Central memory CD8-positive, alpha-beta T cell (primary cell): ENCODE results near the gene PHACTR1.
"Not testable (repeated sequence)": the region's sequence is repeated elsewhere in the genome, so short reads cannot be mapped to it uniquely, and the experiment has no call there.

Source experiments
- ATAC-seq: fragments of 150-1000 bp; cut with Tn5 transposase; replicated peaks from 2 replicates; pipeline ENCODE4 v1.10.0; 2022; ENCODE audit warnings: mild to moderate bottlenecking, moderate FRiP score, moderate number of reproducible peaks; ENCODE audit not compliant: poor library complexity, severe bottlenecking; ENCODE audit errors: extremely low read depth
- DNase-seq, 2 donors: peaks; one replicate each; pipeline ENCODE4 v3.0.0; 2021; ENCODE audit warnings: low spot score in 2 of 2
- H3K27ac Mint-ChIP-seq: one replicate; pipeline ENCODE4 v1.8.0; 2022; ENCODE audit warnings: low read depth, mild to moderate bottlenecking, moderate library complexity, mixed read lengths
- H3K27me3 Mint-ChIP-seq: one replicate; pipeline ENCODE4 v1.8.0; 2022; ENCODE audit warnings: mixed read lengths
- H3K36me3 Mint-ChIP-seq: one replicate; pipeline ENCODE4 v1.8.0; 2022; ENCODE audit warnings: mild to moderate bottlenecking, moderate library complexity, mixed read lengths; ENCODE audit not compliant: insufficient read depth
- H3K4me1 Mint-ChIP-seq: one replicate; pipeline ENCODE4 v1.8.0; 2022; ENCODE audit warnings: mixed read lengths
- H3K4me3 Mint-ChIP-seq: one replicate; pipeline ENCODE4 v1.8.0; 2022; ENCODE audit warnings: mild to moderate bottlenecking, moderate library complexity, mixed read lengths
- H3K9me3 Mint-ChIP-seq: one replicate; pipeline ENCODE4 v1.8.0; 2022; ENCODE audit warnings: mixed read lengths

PHACTR1 gene

GRCh38 chr6:13242178-13242577 is 525.6 kb downstream of the PHACTR1 start:
- Mint-ChIP-seq H3K4me3 (no peak overlapping the region), H3K27ac (no peak overlapping the region), H3K27me3 (peaks cover 62% of the 10 kb centered on the region), H3K4me1 (no peaks in the 10 kb centered on the region), H3K36me3 (no peaks in the 10 kb centered on the region), H3K9me3 (peaks cover 6% of the 10 kb centered on the region)
- ATAC-seq: no peak
- no peak for DNase-seq

- H3K27me3 Mint-ChIP-seq: peaks cover 62% of the 10 kb centered on the region
- H3K4me3 Mint-ChIP-seq: no peak overlapping the region
- H3K36me3 Mint-ChIP-seq: no peaks in the 10 kb centered on the region
- H3K9me3 Mint-ChIP-seq: peaks cover 6% of the 10 kb centered on the region
- DNase-seq (no peak), ATAC-seq (no peak)
- H3K27ac Mint-ChIP-seq: no peak overlapping the region
- H3K4me1 Mint-ChIP-seq: no peaks in the 10 kb centered on the region
Observed at GRCh38 chr6:13242590-13242989, 526.0 kb downstream of the PHACTR1 start.

- no peaks in the 10 kb centered on the region for H3K4me1 Mint-ChIP-seq
- no peak overlapping the region for H3K27ac Mint-ChIP-seq
Observed at GRCh38 chr6:13243033-13243432, 526.5 kb downstream of the PHACTR1 start.

GRCh38 chr6:13243745-13244144 is 527.2 kb downstream of the PHACTR1 start:
- peaks cover 68% of the 10 kb centered on the region for H3K27me3 Mint-ChIP-seq
- not testable (repeated sequence) for DNase-seq, H3K4me3 Mint-ChIP-seq, H3K4me1 Mint-ChIP-seq, H3K36me3 Mint-ChIP-seq, H3K27ac Mint-ChIP-seq, H3K9me3 Mint-ChIP-seq, ATAC-seq

More at GRCh38 chr6:13243033-13243432, 526.5 kb downstream of the PHACTR1 start:
- H3K36me3 Mint-ChIP-seq: no peaks in the 10 kb centered on the region
- DNase-seq: no peak
- H3K9me3 Mint-ChIP-seq: peaks cover 6% of the 10 kb centered on the region
- no peak overlapping the region for H3K4me3 Mint-ChIP-seq
- peaks cover 66% of the 10 kb centered on the region for H3K27me3 Mint-ChIP-seq
- no peak for ATAC-seq

GRCh38 chr6:13247627-13248026 is 531.1 kb downstream of the PHACTR1 start:
- Mint-ChIP-seq H3K36me3 (no peaks in the 10 kb centered on the region), H3K27me3 (peaks cover 57% of the 10 kb centered on the region), H3K4me3 (no peak overlapping the region), H3K9me3 (peaks cover 6% of the 10 kb centered on the region), H3K27ac (no peak overlapping the region), H3K4me1 (no peaks in the 10 kb centered on the region)
- ATAC-seq (no peak), DNase-seq (no peak)

- no peak for ATAC-seq
- no peak for DNase-seq
- H3K27me3 Mint-ChIP-seq: peaks cover 57% of the 10 kb centered on the region
Observed at GRCh38 chr6:13248053-13248452, 531.5 kb downstream of the PHACTR1 start.

GRCh38 chr6:13248584-13248985 is 532.0 kb downstream of the PHACTR1 start:
- Mint-ChIP-seq H3K27me3 (peaks cover 55% of the 10 kb centered on the region), H3K36me3 (no peaks in the 10 kb centered on the region), H3K9me3 (peaks cover 5% of the 10 kb centered on the region), H3K4me1 (no peaks in the 10 kb centered on the region), H3K4me3 (no peak overlapping the region), H3K27ac (no peak overlapping the region)
- no peak for DNase-seq
- no peak for ATAC-seq

More at GRCh38 chr6:13248053-13248452, 531.5 kb downstream of the PHACTR1 start:
- no peak overlapping the region for H3K4me3 Mint-ChIP-seq
- no peak overlapping the region for H3K27ac Mint-ChIP-seq
- no peaks in the 10 kb centered on the region for H3K4me1 Mint-ChIP-seq
- H3K36me3 Mint-ChIP-seq: no peaks in the 10 kb centered on the region
- peaks cover 6% of the 10 kb centered on the region for H3K9me3 Mint-ChIP-seq

- DNase-seq (no peak), ATAC-seq (no peak)
- Mint-ChIP-seq H3K4me3 (no peak overlapping the region), H3K9me3 (peaks cover 1% of the 10 kb centered on the region), H3K27me3 (peaks cover 51% of the 10 kb centered on the region), H3K4me1 (no peaks in the 10 kb centered on the region), H3K36me3 (no peaks in the 10 kb centered on the region), H3K27ac (no peak overlapping the region)
Observed at GRCh38 chr6:13248994-13249393, 532.4 kb downstream of the PHACTR1 start.

GRCh38 chr6:13249817-13250216 is 533.2 kb downstream of the PHACTR1 start:
- no peak for DNase-seq
- H3K27ac Mint-ChIP-seq: no peak overlapping the region
- no peaks in the 10 kb centered on the region for H3K9me3 Mint-ChIP-seq
- H3K4me3 Mint-ChIP-seq: no peak overlapping the region
- no peak for ATAC-seq
- H3K27me3 Mint-ChIP-seq: peaks cover 44% of the 10 kb centered on the region
- H3K4me1 Mint-ChIP-seq: no peaks in the 10 kb centered on the region
- H3K36me3 Mint-ChIP-seq: no peaks in the 10 kb centered on the region

- Mint-ChIP-seq H3K36me3 (no peaks in the 10 kb centered on the region), H3K4me1 (no peaks in the 10 kb centered on the region), H3K27ac (no peak overlapping the region), H3K4me3 (no peak overlapping the region), H3K9me3 (no peaks in the 10 kb centered on the region), H3K27me3 (peaks cover 38% of the 10 kb centered on the region)
- no peak for DNase-seq
- no peak for ATAC-seq
Observed at GRCh38 chr6:13250703-13251102, 534.1 kb downstream of the PHACTR1 start.

GRCh38 chr6:13251242-13251641 is 534.7 kb downstream of the PHACTR1 start:
- DNase-seq (no peak), ATAC-seq (no peak)
- Mint-ChIP-seq H3K4me3 (no peak overlapping the region), H3K36me3 (no peaks in the 10 kb centered on the region), H3K9me3 (no peaks in the 10 kb centered on the region), H3K27me3 (peaks cover 34% of the 10 kb centered on the region), H3K27ac (no peak overlapping the region), H3K4me1 (no peaks in the 10 kb centered on the region)

- no peak for DNase-seq
- Mint-ChIP-seq H3K4me1 (no peaks in the 10 kb centered on the region), H3K27me3 (peaks cover 32% of the 10 kb centered on the region), H3K27ac (no peak overlapping the region), H3K4me3 (no peak overlapping the region), H3K9me3 (peaks cover 7% of the 10 kb centered on the region), H3K36me3 (peaks cover 2% of the 10 kb centered on the region)
- no peak for ATAC-seq
Observed at GRCh38 chr6:13252790-13253189, 536.2 kb downstream of the PHACTR1 start.

- no peaks in the 10 kb centered on the region for H3K4me1 Mint-ChIP-seq
- DNase-seq: no peak
- ATAC-seq: no peak
- H3K27me3 Mint-ChIP-seq: peaks cover 27% of the 10 kb centered on the region
- H3K4me3 Mint-ChIP-seq: no peak overlapping the region
- peaks cover 7% of the 10 kb centered on the region for H3K9me3 Mint-ChIP-seq
- H3K36me3 Mint-ChIP-seq: peaks cover 2% of the 10 kb centered on the region
- H3K27ac Mint-ChIP-seq: no peak overlapping the region
Observed at GRCh38 chr6:13253272-13253671, 536.7 kb downstream of the PHACTR1 start.
